Measurements from ENCODE around the gene ZBTB16.

The ZBTB16 gene

GRCh38 chr11:114275280-114275679 is 215.8 kb downstream of the ZBTB16 start:
- DNase-seq (ENCODE audit: low read depth in 2 of 2), result no peak
- no peak overlapping the region for H3K4me3 ChIP-seq (replicated peaks in 1 of 2; ENCODE audit: low read depth in 2 of 2, low read length in 2 of 2)
- no peak for TF ChIP-seq CTCF (IDR thresholded peaks at IDR 0.05; ENCODE audit: low read depth, low read length)

- no peak for TF ChIP-seq CTCF (IDR thresholded peaks at IDR 0.05; ENCODE audit: low read depth, low read length)
- no peak for DNase-seq (ENCODE audit: low read depth in 2 of 2)
- H3K4me3 ChIP-seq (replicated peaks in 1 of 2; ENCODE audit: low read depth in 2 of 2, low read length in 2 of 2), result no peak overlapping the region
Observed at GRCh38 chr11:114276077-114276476, 216.6 kb downstream of the ZBTB16 start.

- no peak for TF ChIP-seq CTCF (IDR thresholded peaks at IDR 0.05; ENCODE audit: low read depth, low read length)
- H3K4me3 ChIP-seq (replicated peaks in 1 of 2; ENCODE audit: low read depth in 2 of 2, low read length in 2 of 2), result no peak overlapping the region
- no peak for DNase-seq (ENCODE audit: low read depth in 2 of 2)
Observed at GRCh38 chr11:114277637-114278341, 218.3 kb downstream of the ZBTB16 start.

GRCh38 chr11:114278342-114279065 is 219.0 kb downstream of the ZBTB16 start:
- TF ChIP-seq CTCF (IDR thresholded peaks at IDR 0.05; ENCODE audit: low read depth, low read length), result no peak
- H3K4me3 ChIP-seq (replicated peaks in 1 of 2; ENCODE audit: low read depth in 2 of 2, low read length in 2 of 2), result no peak overlapping the region
- no peak for DNase-seq (ENCODE audit: low read depth in 2 of 2)

- H3K4me3 ChIP-seq (replicated peaks in 1 of 2; ENCODE audit: low read depth in 2 of 2, low read length in 2 of 2), result no peak overlapping the region
- DNase-seq (ENCODE audit: low read depth in 2 of 2), result peak; percentile 66 to 84
- no peak for TF ChIP-seq CTCF (IDR thresholded peaks at IDR 0.05; ENCODE audit: low read depth, low read length)
Observed at GRCh38 chr11:114279792-114280546, 220.5 kb downstream of the ZBTB16 start.

GRCh38 chr11:114280696-114281095 is 221.2 kb downstream of the ZBTB16 start:
- peak; percentile 90 to 95 for DNase-seq (ENCODE audit: low read depth in 2 of 2)
- peak; percentile 71 for TF ChIP-seq CTCF (IDR thresholded peaks at IDR 0.05; ENCODE audit: low read depth, low read length)

More at GRCh38 chr11:114280696-114281095, 221.2 kb downstream of the ZBTB16 start:
- H3K4me3 ChIP-seq (replicated peaks in 1 of 2; ENCODE audit: low read depth in 2 of 2, low read length in 2 of 2), result no peak overlapping the region

All from cardiac fibroblast (primary cell).